Endothelial cell of umbilical vein (primary cell): ENCODE data around the gene POLR2L. TPM values are rescaled to one million over a fixed set of nuclear protein-coding genes. Genes with fewer than 3 reads are reported as not detected.
A peak's percentile ranks its signal among the peaks of the same experiment; 100 is the strongest.

Experiments
- BruUV-seq: library from RNA; stranded (reverse); fragments of 400-500 nt; replicated peaks from 2 replicates; lab custom pipeline; 2021; lab: Mats Ljungman, UMichigan
- CTCF ChIA-PET: fragments of 300-600, 350-600 bp; sonication (Branson Sonifier 250); formaldehyde crosslinking; loops from one replicate; lab custom pipeline; 2021; ENCODE audit warnings: antibody characterized with exemption, inconsistent platforms; lab: Charles Lee
- POLR2A ChIA-PET: fragments of 300-600, 350-600 bp; sonication (Branson Sonifier 250); formaldehyde crosslinking; loops from one replicate; lab custom pipeline; 2021; ENCODE audit warnings: antibody characterized with exemption, inconsistent platforms; lab: Charles Lee
- DNase-seq: peaks from one replicate; pipeline ENCODE4 v3.0.0-alpha.2; 2011; ENCODE audit warnings: low read depth, low spot score
- FAIRE-seq: peaks from 2 replicates; lab custom pipeline; 2011; peaks lifted over from hg19 to GRCh38; lab: Jason Lieb, UNC
- H2AFZ ChIP-seq: 2 replicates; pipeline ENCODE4 v1.6.0; 2012; ENCODE audit warnings: low read depth, low read length, control low read depth, inconsistent platforms
- H3K27ac ChIP-seq: 2 replicates; pipeline ENCODE4 v1.5.1; 2011; ENCODE audit warnings: low read depth, mild to moderate bottlenecking, control low read depth, low read length, moderate library complexity; ENCODE audit not compliant: insufficient read depth
- H3K27me3 ChIP-seq, 2 experiments: 2 replicates each; pipeline versions ENCODE4 v1.6.0 to v1.6.1; 2011; ENCODE audit warnings: low read length in 2 of 2, mixed read lengths in 1 of 2; ENCODE audit not compliant: control insufficient read depth in 2 of 2, insufficient read depth in 2 of 2
- H3K36me3 ChIP-seq, 2 experiments: 2 replicates in 1 of 2; 3 replicates in 1 of 2; pipeline ENCODE4 v1.5.1; 2011; ENCODE audit warnings: low read length in 2 of 2, mild to moderate bottlenecking in 1 of 2, moderate library complexity in 1 of 2; ENCODE audit not compliant: control insufficient read depth in 2 of 2, insufficient read depth in 2 of 2; ENCODE audit errors: extremely low read depth in 1 of 2
- H3K4me1 ChIP-seq: 3 replicates; pipeline ENCODE4 v1.5.1; 2011; ENCODE audit warnings: mild to moderate bottlenecking, low read length; ENCODE audit not compliant: control insufficient read depth, insufficient read depth; ENCODE audit errors: extremely low read depth
- H3K4me2 ChIP-seq: 2 replicates; pipeline ENCODE4 v1.6.1; 2011; ENCODE audit warnings: low read length, control low read depth, mixed read lengths; ENCODE audit not compliant: insufficient read depth
- H3K4me3 ChIP-seq, 3 experiments: fragments of 200-600 bp in 1 of 3; sonication (generic), shearing (Covaris generic) in 1 of 3; replicated peaks in 1 of 3; 2 replicates each; pipeline ENCODE4 v1.5.1; 2011 to 2016; ENCODE audit warnings: control low read depth in 3 of 3, low read length in 3 of 3, mild to moderate bottlenecking in 2 of 3, inconsistent platforms in 1 of 3, low read depth in 1 of 3, moderate library complexity in 1 of 3; ENCODE audit not compliant: insufficient read depth in 1 of 3
- H3K79me2 ChIP-seq: 2 replicates; pipeline ENCODE4 v1.6.0; 2012; ENCODE audit warnings: low read length, inconsistent platforms; ENCODE audit not compliant: control insufficient read depth, insufficient read depth
- H3K9ac ChIP-seq: replicated peaks from 2 replicates; pipeline ENCODE3; 2011; ENCODE audit warnings: low read length, control low read depth; ENCODE audit not compliant: insufficient read depth; ENCODE audit errors: extremely low read depth
- H3K9me1 ChIP-seq: replicated peaks from 3 replicates; pipeline ENCODE4 v1.6.0; 2011; ENCODE audit warnings: mild to moderate bottlenecking, low read length; ENCODE audit not compliant: control insufficient read depth, insufficient read depth; ENCODE audit errors: extremely low read depth
- H3K9me3 ChIP-seq: replicated peaks from 2 replicates; pipeline ENCODE4 v1.5.1; 2012; ENCODE audit warnings: low read length, inconsistent platforms; ENCODE audit not compliant: control insufficient read depth, insufficient read depth
- H4K20me1 ChIP-seq: replicated peaks from 2 replicates; pipeline ENCODE3; 2011; ENCODE audit warnings: mild to moderate bottlenecking, low read length; ENCODE audit not compliant: control insufficient read depth, insufficient read depth; ENCODE audit errors: extremely low read depth
- FOS ChIP-seq: IDR thresholded peaks from 2 replicates; pipeline ENCODE4 v1.6.1; 2011; ENCODE audit warnings: mild to moderate bottlenecking, low read length, moderate library complexity, borderline replicate concordance; ENCODE audit not compliant: insufficient read depth
- GATA2 ChIP-seq: IDR thresholded peaks from 2 replicates; pipeline ENCODE4 v1.7.0; 2011; ENCODE audit warnings: low read depth, mild to moderate bottlenecking, moderate library complexity, mixed read lengths, low read length; ENCODE audit not compliant: insufficient read length, insufficient read depth
- MYC ChIP-seq: IDR thresholded peaks from one replicate; pipeline ENCODE4 v1.6.1; 2011; ENCODE audit warnings: mild to moderate bottlenecking, low read depth, low read length
- POLR2A ChIP-seq: IDR thresholded peaks from 2 replicates; pipeline ENCODE4 v1.6.1; 2012; ENCODE audit warnings: low read depth, mild to moderate bottlenecking, control low read depth, low read length
- POLR2AphosphoS5 ChIP-seq: IDR thresholded peaks from 2 replicates; pipeline ENCODE4 v1.6.1; 2012; ENCODE audit warnings: low read depth, mild to moderate bottlenecking, control low read depth, low read length, moderate library complexity; ENCODE audit not compliant: insufficient read depth
- dilution Hi-C: fragments of 300-500 bp; cut with MboI; formaldehyde crosslinking; loops from one replicate; pipeline ENCODE4 v1.15.0; 2019; ENCODE audit warnings: low sequenced_read_pairs; ENCODE audit not compliant: extremely low pct_ligation_motif_present
- intact Hi-C: fragments of 100-400 bp; cut with micrococcal nuclease; formaldehyde crosslinking; loops from one replicate; pipeline ENCODE4 v1.10.0; 2022
- polyA plus RNA-seq, 4 experiments: library from polyadenylated mRNA; depleted of rRNA in 3 of 4; stranded (reverse) in 3 of 4; unstranded in 1 of 4; fragments of >200 nt; gene quantifications; 2 replicates each; pipeline versions ENCODE4 v1.2.1 to v1.2.3, GENCODE V29; 2011 to 2012; ENCODE audit warnings: missing spikeins in 1 of 4
- total RNA-seq: library from RNA; stranded (reverse); gene quantifications from 2 replicates; pipeline ENCODE4 v1.2.3, GENCODE V29; 2021
- TF ChIP-seq, protein P1 (sequence below), 2 donors: IDR thresholded peaks; 1 replicate in 1 of 2; 2 replicates in 1 of 2; pipeline ENCODE4 v1.5.1; 2011; ENCODE audit warnings: low read length in 2 of 2, mild to moderate bottlenecking in 2 of 2, moderate library complexity in 2 of 2, control low read depth in 1 of 2, inconsistent platforms in 1 of 2, low read depth in 1 of 2; ENCODE audit not compliant: insufficient read depth in 1 of 2; ENCODE audit errors: extremely low read depth in 1 of 2

Gene POLR2L
- total and polyA plus RNA-seq, 2 donors (not counting 3 experiments of a cell fraction or from before 2014, with no cell fraction given) = 146 to 259 TPM

DNA sequence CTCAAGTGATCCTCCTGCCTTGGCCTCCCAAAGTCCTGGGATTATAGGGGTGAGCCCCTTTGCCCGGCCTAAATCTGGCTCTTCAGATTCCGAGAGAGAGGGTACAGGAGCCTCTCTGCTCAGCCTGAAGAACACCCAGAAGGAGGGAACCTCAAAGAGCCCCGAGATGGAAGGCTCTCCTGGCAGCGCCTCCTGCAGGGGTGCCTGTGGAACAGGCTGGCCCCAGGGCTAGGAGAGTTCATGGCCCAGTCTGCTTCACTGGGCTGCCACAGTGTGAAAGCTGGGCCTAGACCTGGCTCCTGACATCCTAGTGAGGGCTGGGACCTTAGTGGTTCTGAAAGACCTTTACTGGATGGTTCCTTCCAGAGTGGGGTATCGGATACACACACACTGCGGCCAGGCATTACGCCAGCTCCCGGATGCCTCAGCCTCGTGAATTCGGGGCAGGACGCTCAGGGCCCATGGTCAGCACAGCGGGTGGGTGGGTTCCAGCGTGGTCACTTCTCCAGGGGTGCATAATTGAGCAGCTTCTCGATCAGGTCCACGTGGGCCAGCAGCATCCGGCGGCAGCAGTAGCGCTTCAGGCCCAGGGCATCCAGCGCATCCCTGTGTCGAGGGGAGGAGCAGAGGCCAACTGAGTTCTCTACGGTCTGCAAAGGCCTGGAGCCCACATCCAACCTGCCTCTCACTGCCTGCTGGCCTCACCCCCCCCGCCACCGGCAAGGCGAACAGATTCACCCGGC lies 2.3 kb downstream of the POLR2L start:
- peaks cover 25% of the 10 kb centered on the region for H3K4me1 ChIP-seq
- H3K79me2 ChIP-seq = peaks cover 59% of the 10 kb centered on the region
- no peak overlapping the region for H2AFZ ChIP-seq
- no peak overlapping the region for H3K27ac ChIP-seq
- no peaks in the 10 kb centered on the region for H4K20me1 ChIP-seq
- no peaks in the 10 kb centered on the region for H3K9me1 ChIP-seq
- TF ChIP-seq MYC (no peak), FOS (no peak)
- TF ChIP-seq, protein P1, sequence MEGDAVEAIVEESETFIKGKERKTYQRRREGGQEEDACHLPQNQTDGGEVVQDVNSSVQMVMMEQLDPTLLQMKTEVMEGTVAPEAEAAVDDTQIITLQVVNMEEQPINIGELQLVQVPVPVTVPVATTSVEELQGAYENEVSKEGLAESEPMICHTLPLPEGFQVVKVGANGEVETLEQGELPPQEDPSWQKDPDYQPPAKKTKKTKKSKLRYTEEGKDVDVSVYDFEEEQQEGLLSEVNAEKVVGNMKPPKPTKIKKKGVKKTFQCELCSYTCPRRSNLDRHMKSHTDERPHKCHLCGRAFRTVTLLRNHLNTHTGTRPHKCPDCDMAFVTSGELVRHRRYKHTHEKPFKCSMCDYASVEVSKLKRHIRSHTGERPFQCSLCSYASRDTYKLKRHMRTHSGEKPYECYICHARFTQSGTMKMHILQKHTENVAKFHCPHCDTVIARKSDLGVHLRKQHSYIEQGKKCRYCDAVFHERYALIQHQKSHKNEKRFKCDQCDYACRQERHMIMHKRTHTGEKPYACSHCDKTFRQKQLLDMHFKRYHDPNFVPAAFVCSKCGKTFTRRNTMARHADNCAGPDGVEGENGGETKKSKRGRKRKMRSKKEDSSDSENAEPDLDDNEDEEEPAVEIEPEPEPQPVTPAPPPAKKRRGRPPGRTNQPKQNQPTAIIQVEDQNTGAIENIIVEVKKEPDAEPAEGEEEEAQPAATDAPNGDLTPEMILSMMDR (IDR thresholded peaks at IDR 0.05; ENCODE audit: extremely low read depth in 1 of 2, insufficient read depth in 1 of 2, low read depth in 1 of 2, low read length in 2 of 2) = peak; percentile 45 to 46
- dilution Hi-C loops (no loop called here), intact Hi-C loops (no loop called here)
- H3K4me3 ChIP-seq = no peak overlapping the region
- FAIRE-seq (peak; percentile 15), DNase-seq (no peak)
- no TSS peak for BruUV-seq
- no peak overlapping the region for H3K9ac ChIP-seq
- H3K4me2 ChIP-seq = peak overlapping the region; percentile 18
- no peaks in the 10 kb centered on the region for H3K27me3 ChIP-seq
- peaks cover 25 to 43% of the 10 kb centered on the region in 2 experiments for H3K36me3 ChIP-seq
- ChIA-PET CTCF (interaction anchor here (1.0 to 1.5 kb wide), 4 partner anchors 9 to 211 kb away, joined by 3 to 8 read pairs (median 4); no protein-coding TSS in a partner anchor), POLR2A (interaction anchor here (2.1 to 4.1 kb wide), 2 partner anchors 10 to 20 kb away, joined by 14 to 28 read pairs; partner anchors contain the start of gene PNPLA2)
- H3K9me3 ChIP-seq = no peaks in the 10 kb centered on the region

DNA sequence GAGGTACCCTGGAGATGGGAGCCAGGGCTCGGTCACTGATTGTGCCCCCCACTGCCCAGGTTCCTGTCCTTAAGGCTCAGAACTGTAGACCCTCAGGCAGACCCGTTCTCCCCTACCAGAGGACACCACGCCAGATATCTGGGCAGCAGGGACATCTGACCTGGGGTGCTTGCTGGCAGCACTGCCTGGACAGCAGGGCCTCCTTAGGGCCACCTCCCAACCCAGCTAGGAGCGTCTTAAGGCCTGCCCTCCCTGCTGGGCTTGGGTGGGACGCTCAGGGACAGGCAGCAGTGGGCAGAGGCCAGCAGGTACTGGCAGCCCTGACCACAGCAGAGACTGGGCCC lies 3.1 kb downstream of the POLR2L start:
- Histone ChIP-seq H3K4me2 (no peak overlapping the region), H3K9ac (no peak overlapping the region), H3K27me3 (no peaks in the 10 kb centered on the region), H4K20me1 (no peaks in the 10 kb centered on the region), H3K27ac (no peak overlapping the region), H3K9me3 (no peaks in the 10 kb centered on the region), H3K36me3 (peaks cover 25 to 43% of the 10 kb centered on the region in 2 experiments), H3K79me2 (peaks cover 59% of the 10 kb centered on the region), H3K4me3 (no peak overlapping the region), H3K4me1 (peaks cover 26% of the 10 kb centered on the region), H3K9me1 (no peaks in the 10 kb centered on the region), H2AFZ (no peak overlapping the region)
- DNase-seq (no peak), FAIRE-seq (no peak)
- CTCF ChIA-PET = interaction anchor here (1.5 kb wide), 1 partner anchor 9 kb away, joined by 8 read pairs; no protein-coding TSS in a partner anchor
- intact Hi-C loops (no loop called here), dilution Hi-C loops (no loop called here)
- POLR2A ChIA-PET = no interaction called here
- BruUV-seq = no TSS peak
- no peak for TF ChIP-seq GATA2
- TF ChIP-seq POLR2A = peak; percentile 82
- TF ChIP-seq POLR2AphosphoS5 = peak; percentile 71
